ENCODE results near the gene GORASP1. TPM values are rescaled to one million over a fixed set of nuclear protein-coding genes. Genes with fewer than 3 reads are reported as not detected.
A peak's percentile ranks its signal among the peaks of the same experiment; 100 is the strongest.

GORASP1 gene
- total RNA-seq, 8 experiments from 2014 or later, result 25.9 to 67.3 (median 38.2) TPM

GRCh38 chr3:39137991-39138803, 30.8 kb upstream of the GORASP1 start:
- WGBS, 10 experiments, result 57 to 100% (median 94%) methylated on average over 1 to 3 of the region's 10 CpGs; no CpG with 5 or more reads in 3 of the 10 experiments
- H3K4me3 ChIP-seq, result no peak overlapping the region
- ATAC-seq (replicated peaks in 6 of 8), result no peak
- no peak overlapping the region for H3K27ac ChIP-seq
- peaks cover 0 to 4% of the 10 kb centered on the region in 2 donors for H3K4me1 ChIP-seq (replicated peaks in 1 of 2)
- in situ Hi-C loops (cut with MboI; ENCODE audit: low pct_unique_long_range_greater_than_20kb in 2 of 9, low sequenced_read_pairs in 9 of 9, unreplicated experiment in 9 of 9), result no loop called here

- no peak overlapping the region for H3K27ac ChIP-seq
- whole genome bisulfite sequencing, 10 experiments, result 85 to 100% (median 96%) methylated on average over 2 to 8 of the region's 18 CpGs; no CpG with 5 or more reads in 6 of the 10 experiments
- in situ Hi-C loops (cut with MboI; ENCODE audit: low pct_unique_long_range_greater_than_20kb in 2 of 9, low sequenced_read_pairs in 9 of 9, unreplicated experiment in 9 of 9), result no loop called here
- H3K4me3 ChIP-seq, result no peak overlapping the region
- H3K4me1 ChIP-seq (replicated peaks in 1 of 2), result peaks cover 0 to 4% of the 10 kb centered on the region in 2 donors
- no peak for ATAC-seq (replicated peaks in 6 of 8)
These were observed 30.1 kb upstream of the GORASP1 start for GRCh38 chr3:39137435-39137936.

- H3K27ac ChIP-seq, result no peak overlapping the region
- peaks cover 0 to 4% of the 10 kb centered on the region in 2 donors for H3K4me1 ChIP-seq (replicated peaks in 1 of 2)
- 77 to 100% (median 82%) methylated on average over 1 to 14 of the region's 21 CpGs; no CpG with 5 or more reads in 3 of the 10 experiments for WGBS, 10 experiments
- in situ Hi-C loops (cut with MboI; ENCODE audit: low pct_unique_long_range_greater_than_20kb in 2 of 9, low sequenced_read_pairs in 9 of 9, unreplicated experiment in 9 of 9), result no loop called here
- no peak overlapping the region for H3K4me3 ChIP-seq
- no peak for ATAC-seq (replicated peaks in 6 of 8)
These were observed 29.4 kb upstream of the GORASP1 start for GRCh38 chr3:39136533-39137434.

GRCh38 chr3:39135170-39135805, 27.9 kb upstream of the GORASP1 start:
- Histone ChIP-seq H3K27ac (no peak overlapping the region), H3K4me1 (replicated peaks in 1 of 2) (no peaks in the 10 kb centered on the region), H3K4me3 (no peak overlapping the region)
- WGBS, 10 experiments, result 40 to 100% (median 80%) methylated on average over 1 to 4 of the region's 8 CpGs; no CpG with 5 or more reads in 3 of the 10 experiments
- in situ Hi-C loops (cut with MboI; ENCODE audit: low pct_unique_long_range_greater_than_20kb in 2 of 9, low sequenced_read_pairs in 9 of 9, unreplicated experiment in 9 of 9), result no loop called here
- no peak for ATAC-seq (replicated peaks in 6 of 8)

- no peak overlapping the region for H3K27ac ChIP-seq
- no peaks in the 10 kb centered on the region for H3K4me1 ChIP-seq (replicated peaks in 1 of 2)
- in situ Hi-C loops (cut with MboI; ENCODE audit: low pct_unique_long_range_greater_than_20kb in 2 of 9, low sequenced_read_pairs in 9 of 9, unreplicated experiment in 9 of 9), result no loop called here
- H3K4me3 ChIP-seq, result no peak overlapping the region
- ATAC-seq (replicated peaks in 6 of 8), result no peak
- 67 to 100% (median 80%) methylated on average over 1 to 2 of the region's 7 CpGs; no CpG with 5 or more reads in 7 of the 10 experiments for WGBS, 10 experiments
These were observed 26.9 kb upstream of the GORASP1 start for GRCh38 chr3:39134305-39134704.

GRCh38 chr3:39133822-39134221, 26.4 kb upstream of the GORASP1 start:
- in situ Hi-C loops (cut with MboI; ENCODE audit: low pct_unique_long_range_greater_than_20kb in 2 of 9, low sequenced_read_pairs in 9 of 9, unreplicated experiment in 9 of 9), result no loop called here
- ATAC-seq (replicated peaks in 6 of 8), result no peak
- WGBS, 10 experiments, result 63 to 100% (median 85%) methylated on average over 1 to 6 of the region's 6 CpGs; no CpG with 5 or more reads in 4 of the 10 experiments
- Histone ChIP-seq H3K27ac (no peak overlapping the region), H3K4me3 (no peak overlapping the region), H3K4me1 (replicated peaks in 1 of 2) (no peaks in the 10 kb centered on the region)

- no peak for ATAC-seq (replicated peaks in 6 of 8)
- in situ Hi-C loops (cut with MboI; ENCODE audit: low pct_unique_long_range_greater_than_20kb in 2 of 9, low sequenced_read_pairs in 9 of 9, unreplicated experiment in 9 of 9), result no loop called here
- WGBS, 10 experiments, result 100% methylated on average over 1 of the region's 1 CpG; no CpG with 5 or more reads in 9 of the 10 experiments
These were observed 25.7 kb upstream of the GORASP1 start for GRCh38 chr3:39133093-39133490.

GRCh38 chr3:39132096-39133092, 25.0 kb upstream of the GORASP1 start:
- no peaks in the 10 kb centered on the region for H3K4me1 ChIP-seq (replicated peaks in 1 of 2)
- peak in 2 of 8 experiments; percentile 30 to 45 for ATAC-seq (replicated peaks in 6 of 8)
- in situ Hi-C loops (cut with MboI; ENCODE audit: low pct_unique_long_range_greater_than_20kb in 2 of 9, low sequenced_read_pairs in 9 of 9, unreplicated experiment in 9 of 9), result no loop called here
- H3K4me3 ChIP-seq, result no peak overlapping the region
- no peak overlapping the region for H3K27ac ChIP-seq
- 17 to 100% (median 82%) methylated on average over 1 to 8 of the region's 11 CpGs for WGBS, 10 experiments

More at GRCh38 chr3:39133093-39133490, 25.7 kb upstream of the GORASP1 start:
- no peak overlapping the region for H3K4me3 ChIP-seq
- H3K27ac ChIP-seq, result no peak overlapping the region
- no peaks in the 10 kb centered on the region for H3K4me1 ChIP-seq (replicated peaks in 1 of 2)

- H3K4me3 ChIP-seq, result no peak overlapping the region
- in situ Hi-C loops (cut with MboI; ENCODE audit: low pct_unique_long_range_greater_than_20kb in 2 of 9, low sequenced_read_pairs in 9 of 9, unreplicated experiment in 9 of 9), result no loop called here
- WGBS, 10 experiments, result 53 to 100% (median 73%) methylated on average over 2 to 3 of the region's 3 CpGs; no CpG with 5 or more reads in 4 of the 10 experiments
- peaks cover 0 to 3% of the 10 kb centered on the region in 2 donors for H3K4me1 ChIP-seq (replicated peaks in 1 of 2)
- H3K27ac ChIP-seq, result no peak overlapping the region
- ATAC-seq (replicated peaks in 6 of 8), result no peak
These were observed 23.4 kb upstream of the GORASP1 start for GRCh38 chr3:39130693-39131265.

- in situ Hi-C loops (cut with MboI; ENCODE audit: low pct_unique_long_range_greater_than_20kb in 2 of 9, low sequenced_read_pairs in 9 of 9, unreplicated experiment in 9 of 9), result no loop called here
- ATAC-seq (replicated peaks in 6 of 8), result no peak
- Histone ChIP-seq H3K4me1 (replicated peaks in 1 of 2) (peaks cover 0 to 3% of the 10 kb centered on the region in 2 donors), H3K27ac (no peak overlapping the region), H3K4me3 (no peak overlapping the region)
- 70 to 100% (median 100%) methylated on average over 1 to 2 of the region's 6 CpGs; no CpG with 5 or more reads in 5 of the 10 experiments for WGBS, 10 experiments
These were observed 22.6 kb upstream of the GORASP1 start for GRCh38 chr3:39130026-39130425.

- H3K4me3 ChIP-seq, result no peak overlapping the region
- ATAC-seq (replicated peaks in 6 of 8), result no peak
- no peak overlapping the region for H3K27ac ChIP-seq
- in situ Hi-C loops (cut with MboI; ENCODE audit: low pct_unique_long_range_greater_than_20kb in 2 of 9, low sequenced_read_pairs in 9 of 9, unreplicated experiment in 9 of 9), result loop anchor here in 1 of 9 experiments (10.0 kb wide), 1 partner anchor 156 kb away; the partner anchor contains the start of gene CX3CR1
- H3K4me1 ChIP-seq (replicated peaks in 1 of 2), result peaks cover 0 to 3% of the 10 kb centered on the region in 2 donors
- 82 to 100% (median 94%) methylated on average over 1 to 5 of the region's 7 CpGs; no CpG with 5 or more reads in 5 of the 10 experiments for WGBS, 10 experiments
These were observed 21.5 kb upstream of the GORASP1 start for GRCh38 chr3:39128951-39129350.

All from motor neuron (in vitro differentiated cells).